Mesothelial cell of epicardium (in vitro differentiated cells): ENCODE data around the gene PCSK5. TPM values are rescaled to one million over a fixed set of nuclear protein-coding genes. Genes with fewer than 3 reads are reported as not detected.

Experiments
- DNase-seq, 2 experiments: peaks; one replicate each; pipeline ENCODE4 v3.0.0; 2021; ENCODE audit warnings: low spot score in 2 of 2; ENCODE audit not compliant: unreplicated experiment in 2 of 2
- H3K27ac Mint-ChIP-seq: 2 replicates; pipeline ENCODE4 v1.8.0; 2021; ENCODE audit warnings: mixed read lengths
- H3K27me3 Mint-ChIP-seq: 2 replicates; pipeline ENCODE4 v1.8.0; 2021; ENCODE audit warnings: low read depth, mixed read lengths
- H3K36me3 Mint-ChIP-seq: 2 replicates; pipeline ENCODE4 v1.8.0; 2021; ENCODE audit warnings: mixed read lengths
- H3K4me1 Mint-ChIP-seq: 2 replicates; pipeline ENCODE4 v1.8.0; 2021; ENCODE audit warnings: mixed read lengths
- H3K4me3 Mint-ChIP-seq: 2 replicates; pipeline ENCODE4 v1.8.0; 2021; ENCODE audit warnings: mild to moderate bottlenecking, moderate library complexity, mixed read lengths
- H3K9me3 Mint-ChIP-seq: 2 replicates; pipeline ENCODE4 v1.8.0; 2021; ENCODE audit warnings: mixed read lengths
- total RNA-seq: library from RNA; stranded (reverse); gene quantifications from 3 replicates; pipeline ENCODE4 v1.2.1, GENCODE V29; 2021
- TF ChIP-seq, protein P1 (sequence below): fragments of 200-600 bp; sonication (generic); IDR thresholded peaks from one replicate; pipeline ENCODE4 v1.5.0; 2021; ENCODE audit warnings: antibody characterized with exemption; ENCODE audit not compliant: unreplicated experiment

PCSK5 gene
- total RNA-seq, 1 donor from 2014 or later: 15.7 TPM

DNA sequence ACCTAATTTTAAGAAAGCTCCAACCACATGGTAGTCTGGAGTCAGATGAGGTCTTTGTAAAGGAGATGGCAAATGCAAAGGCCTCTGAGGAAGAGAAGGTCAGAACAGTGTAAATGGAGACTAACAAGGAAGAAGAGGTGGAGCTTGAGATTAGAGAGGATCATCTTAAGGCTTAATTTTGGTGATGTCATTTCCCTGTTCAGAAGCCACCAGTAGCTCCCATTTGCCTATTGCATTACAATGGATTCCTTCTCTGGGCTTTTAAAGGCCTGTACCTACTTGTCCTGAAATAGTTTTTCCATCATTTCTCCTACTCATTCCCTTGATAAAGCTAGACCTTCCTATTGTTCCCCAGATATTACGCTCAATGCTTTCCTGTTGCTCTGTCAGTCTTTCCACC is 16.1 kb downstream of the PCSK5 start:
- no peaks in the 10 kb centered on the region for H3K4me1 Mint-ChIP-seq
- DNase-seq: no peak
- H3K27ac Mint-ChIP-seq: no peak overlapping the region
- TF ChIP-seq, protein P1, sequence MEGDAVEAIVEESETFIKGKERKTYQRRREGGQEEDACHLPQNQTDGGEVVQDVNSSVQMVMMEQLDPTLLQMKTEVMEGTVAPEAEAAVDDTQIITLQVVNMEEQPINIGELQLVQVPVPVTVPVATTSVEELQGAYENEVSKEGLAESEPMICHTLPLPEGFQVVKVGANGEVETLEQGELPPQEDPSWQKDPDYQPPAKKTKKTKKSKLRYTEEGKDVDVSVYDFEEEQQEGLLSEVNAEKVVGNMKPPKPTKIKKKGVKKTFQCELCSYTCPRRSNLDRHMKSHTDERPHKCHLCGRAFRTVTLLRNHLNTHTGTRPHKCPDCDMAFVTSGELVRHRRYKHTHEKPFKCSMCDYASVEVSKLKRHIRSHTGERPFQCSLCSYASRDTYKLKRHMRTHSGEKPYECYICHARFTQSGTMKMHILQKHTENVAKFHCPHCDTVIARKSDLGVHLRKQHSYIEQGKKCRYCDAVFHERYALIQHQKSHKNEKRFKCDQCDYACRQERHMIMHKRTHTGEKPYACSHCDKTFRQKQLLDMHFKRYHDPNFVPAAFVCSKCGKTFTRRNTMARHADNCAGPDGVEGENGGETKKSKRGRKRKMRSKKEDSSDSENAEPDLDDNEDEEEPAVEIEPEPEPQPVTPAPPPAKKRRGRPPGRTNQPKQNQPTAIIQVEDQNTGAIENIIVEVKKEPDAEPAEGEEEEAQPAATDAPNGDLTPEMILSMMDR: no peak
- no peaks in the 10 kb centered on the region for H3K9me3 Mint-ChIP-seq
- no peaks in the 10 kb centered on the region for H3K36me3 Mint-ChIP-seq
- no peaks in the 10 kb centered on the region for H3K27me3 Mint-ChIP-seq
- H3K4me3 Mint-ChIP-seq: no peak overlapping the region

DNA sequence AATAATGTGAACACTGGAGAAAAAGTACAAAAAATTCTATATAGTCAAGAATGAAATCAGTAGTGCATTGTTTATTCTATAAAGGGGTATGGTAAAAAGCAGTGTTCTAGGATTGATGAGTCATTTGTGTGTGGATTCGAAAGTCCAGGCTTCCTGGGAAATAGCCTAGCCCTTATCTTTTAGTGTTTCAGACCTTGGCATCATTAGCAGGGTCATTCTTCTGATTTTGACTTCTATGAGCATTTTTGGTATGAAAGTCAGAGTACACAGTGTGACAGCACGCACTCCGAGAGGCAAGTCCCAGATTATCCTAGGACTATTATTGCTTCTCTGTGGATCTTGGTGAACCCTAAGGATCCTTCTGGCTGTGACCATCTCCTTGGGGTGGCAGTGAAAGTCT is 16.9 kb downstream of the PCSK5 start:
- H3K27ac Mint-ChIP-seq: no peak overlapping the region
- H3K4me1 Mint-ChIP-seq: no peaks in the 10 kb centered on the region
- no peak overlapping the region for H3K4me3 Mint-ChIP-seq
- no peaks in the 10 kb centered on the region for H3K36me3 Mint-ChIP-seq
- H3K9me3 Mint-ChIP-seq: no peaks in the 10 kb centered on the region
- peaks cover 1% of the 10 kb centered on the region for H3K27me3 Mint-ChIP-seq
- TF ChIP-seq, protein P1: no peak
- DNase-seq: no peak

DNA sequence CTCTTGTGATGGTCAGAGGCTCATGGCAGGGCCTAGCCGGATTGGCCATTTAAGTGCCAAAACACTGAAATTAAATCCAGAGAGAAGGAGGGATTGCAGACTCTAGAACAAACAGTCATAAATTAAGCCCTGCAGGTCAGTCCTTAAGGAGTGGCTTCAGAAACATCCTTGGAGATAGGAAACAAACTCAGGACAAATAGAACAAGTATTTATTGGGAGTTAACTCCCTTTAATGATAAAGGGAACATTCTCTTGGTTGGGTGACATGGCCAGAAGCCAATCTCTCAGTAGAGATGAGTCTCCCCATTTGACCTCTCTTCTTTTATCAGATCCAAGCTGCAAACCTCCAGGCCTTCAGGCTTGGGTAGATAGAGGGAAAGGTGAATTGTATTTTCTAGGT is 17.4 kb downstream of the PCSK5 start:
- TF ChIP-seq, protein P1: no peak
- Mint-ChIP-seq H3K4me1 (no peaks in the 10 kb centered on the region), H3K9me3 (no peaks in the 10 kb centered on the region), H3K27ac (no peak overlapping the region), H3K36me3 (no peaks in the 10 kb centered on the region), H3K27me3 (peaks cover 2% of the 10 kb centered on the region), H3K4me3 (no peak overlapping the region)
- DNase-seq: no peak

DNA sequence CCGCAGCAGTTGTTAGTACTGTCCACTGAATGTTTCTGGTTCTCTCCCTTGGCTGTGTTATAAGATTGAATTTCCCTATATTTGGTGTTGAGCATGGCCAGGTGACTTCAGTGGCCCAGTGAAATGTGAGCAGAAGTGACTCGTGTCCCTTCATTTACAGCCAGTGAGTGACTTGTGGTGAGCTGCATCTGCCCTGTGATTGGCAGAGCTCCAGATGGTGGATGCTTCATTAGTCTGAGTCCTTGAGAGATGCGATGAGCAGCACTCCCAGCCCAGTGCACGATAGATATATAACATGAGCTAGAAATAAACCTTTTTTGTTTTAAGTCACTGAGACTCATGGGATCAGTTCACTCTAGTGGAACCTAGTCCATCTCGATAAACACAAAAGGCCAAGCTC is 19.3 kb downstream of the PCSK5 start:
- Mint-ChIP-seq H3K9me3 (no peaks in the 10 kb centered on the region), H3K27me3 (peaks cover 2% of the 10 kb centered on the region), H3K4me3 (no peak overlapping the region), H3K27ac (no peak overlapping the region), H3K36me3 (no peaks in the 10 kb centered on the region), H3K4me1 (no peaks in the 10 kb centered on the region)
- DNase-seq: no peak
- TF ChIP-seq, protein P1: no peak

DNA sequence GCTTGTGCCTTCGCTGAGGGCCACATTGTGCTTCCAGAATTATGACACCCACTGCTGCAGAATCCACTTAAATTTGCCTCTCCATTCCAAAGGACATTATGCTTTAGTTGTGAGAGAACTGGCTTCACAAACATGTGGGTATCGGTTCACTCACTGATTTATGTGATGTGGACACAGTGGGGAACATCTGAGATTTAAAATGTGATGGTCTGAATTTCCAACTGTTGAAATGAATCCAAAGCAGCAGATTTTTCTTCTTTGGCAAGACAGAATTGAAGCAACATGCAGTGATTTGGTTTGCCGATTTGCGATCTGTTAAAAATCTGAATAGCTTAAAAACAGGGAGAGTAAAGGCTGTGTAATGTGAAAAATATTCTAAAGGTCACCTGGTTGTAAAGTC is 20.3 kb downstream of the PCSK5 start:
- Mint-ChIP-seq H3K36me3 (no peaks in the 10 kb centered on the region), H3K4me3 (no peak overlapping the region), H3K4me1 (peaks cover 2% of the 10 kb centered on the region), H3K27ac (no peak overlapping the region), H3K27me3 (peaks cover 2% of the 10 kb centered on the region), H3K9me3 (no peaks in the 10 kb centered on the region)
- TF ChIP-seq, protein P1: no peak
- DNase-seq: no peak

DNA sequence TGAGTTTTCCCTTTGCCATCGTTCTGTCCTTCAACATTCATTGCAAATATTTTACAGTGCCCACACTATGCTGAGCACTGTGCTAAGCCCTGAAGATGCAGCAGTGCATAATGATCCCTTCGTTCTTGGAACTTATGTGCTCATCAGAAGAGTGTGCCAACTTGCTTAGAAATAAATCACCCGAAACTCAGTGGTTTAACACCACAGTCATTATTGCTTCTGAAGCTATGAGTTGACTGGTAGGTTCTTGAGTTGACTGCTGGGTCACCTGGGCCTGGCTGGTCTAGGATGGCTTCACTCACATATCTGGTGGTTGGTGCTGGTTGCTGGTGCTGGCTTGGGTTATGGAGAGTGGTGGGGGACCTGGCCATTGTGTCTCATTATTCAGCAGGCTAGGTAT is 20.9 kb downstream of the PCSK5 start:
- TF ChIP-seq, protein P1: no peak
- no peak overlapping the region for H3K4me3 Mint-ChIP-seq
- H3K27me3 Mint-ChIP-seq: peaks cover 2% of the 10 kb centered on the region
- H3K36me3 Mint-ChIP-seq: no peaks in the 10 kb centered on the region
- no peak overlapping the region for H3K27ac Mint-ChIP-seq
- H3K4me1 Mint-ChIP-seq: peaks cover 6% of the 10 kb centered on the region
- no peaks in the 10 kb centered on the region for H3K9me3 Mint-ChIP-seq
- DNase-seq: no peak
